Measurements from ENCODE around the gene PEPD. TPM values are rescaled to one million over a fixed set of nuclear protein-coding genes. Genes with fewer than 3 reads are reported as not detected.

Gene PEPD
- total RNA-seq, 1 donor from 2014 or later = 84.7 TPM

- H3K36me3 Mint-ChIP-seq = no peaks in the 10 kb centered on the region
- no peaks in the 10 kb centered on the region for H3K27me3 Mint-ChIP-seq
- no peak for DNase-seq (ENCODE audit: extremely low spot score, unreplicated experiment)
- peaks cover 3% of the 10 kb centered on the region for H3K4me1 Mint-ChIP-seq (ENCODE audit: unreplicated experiment)
- H3K27ac Mint-ChIP-seq = no peak overlapping the region
- no peak for TF ChIP-seq CTCF (conservative IDR thresholded peaks at IDR 0.05)
- no peaks in the 10 kb centered on the region for H3K9me3 Mint-ChIP-seq
- no peak overlapping the region for H3K4me3 Mint-ChIP-seq
Observed at GRCh38 chr19:33437393-33437820, 84.2 kb downstream of the PEPD start.

GRCh38 chr19:33436360-33437345 is 84.9 kb downstream of the PEPD start:
- H3K4me3 Mint-ChIP-seq = no peak overlapping the region
- TF ChIP-seq CTCF (conservative IDR thresholded peaks at IDR 0.05) = no peak
- no peaks in the 10 kb centered on the region for H3K27me3 Mint-ChIP-seq
- peaks cover 3% of the 10 kb centered on the region for H3K4me1 Mint-ChIP-seq (ENCODE audit: unreplicated experiment)
- no peak for DNase-seq (ENCODE audit: extremely low spot score, unreplicated experiment)
- H3K36me3 Mint-ChIP-seq = no peaks in the 10 kb centered on the region
- no peaks in the 10 kb centered on the region for H3K9me3 Mint-ChIP-seq
- no peak overlapping the region for H3K27ac Mint-ChIP-seq

DNA sequence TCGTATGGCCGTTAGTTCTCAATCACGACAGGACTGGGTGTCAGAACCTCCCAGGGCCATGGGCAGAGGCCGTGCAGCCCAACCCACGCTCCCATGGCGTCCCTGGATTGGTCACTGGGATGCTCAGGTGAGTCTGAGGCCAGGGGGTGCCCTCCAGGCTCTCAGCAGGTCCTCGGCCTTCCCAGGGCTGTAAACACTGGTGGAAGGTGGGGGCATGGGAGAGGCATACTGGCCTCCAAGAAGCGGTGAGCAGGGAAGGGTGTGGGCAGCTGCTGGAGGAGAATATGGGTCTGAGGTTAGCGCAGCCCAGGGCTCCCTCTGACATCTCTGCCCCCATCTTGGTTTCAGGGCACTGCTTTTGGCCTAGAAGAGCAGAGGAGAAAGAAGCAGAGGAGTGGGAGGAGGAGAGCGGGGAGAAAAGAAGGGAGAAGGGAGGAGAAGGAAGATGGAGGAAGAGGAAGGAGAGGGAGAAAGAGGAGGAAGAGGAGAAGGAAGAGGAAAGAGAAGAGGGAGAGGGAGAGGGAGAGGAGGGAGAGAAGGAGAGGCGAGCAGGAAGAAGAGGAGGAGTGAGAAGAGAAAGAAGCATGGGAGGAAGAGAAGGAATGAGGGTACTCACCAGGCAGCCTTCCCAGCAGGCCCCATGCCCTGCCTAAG is 85.8 kb downstream of the PEPD start:
- Mint-ChIP-seq H3K4me1 (ENCODE audit: unreplicated experiment) (peaks cover 4% of the 10 kb centered on the region), H3K36me3 (no peaks in the 10 kb centered on the region), H3K27me3 (peaks cover 1% of the 10 kb centered on the region), H3K9me3 (no peaks in the 10 kb centered on the region), H3K27ac (no peak overlapping the region), H3K4me3 (no peak overlapping the region)
- DNase-seq (ENCODE audit: extremely low spot score, unreplicated experiment) = no peak
- no peak for TF ChIP-seq CTCF (conservative IDR thresholded peaks at IDR 0.05)

DNA sequence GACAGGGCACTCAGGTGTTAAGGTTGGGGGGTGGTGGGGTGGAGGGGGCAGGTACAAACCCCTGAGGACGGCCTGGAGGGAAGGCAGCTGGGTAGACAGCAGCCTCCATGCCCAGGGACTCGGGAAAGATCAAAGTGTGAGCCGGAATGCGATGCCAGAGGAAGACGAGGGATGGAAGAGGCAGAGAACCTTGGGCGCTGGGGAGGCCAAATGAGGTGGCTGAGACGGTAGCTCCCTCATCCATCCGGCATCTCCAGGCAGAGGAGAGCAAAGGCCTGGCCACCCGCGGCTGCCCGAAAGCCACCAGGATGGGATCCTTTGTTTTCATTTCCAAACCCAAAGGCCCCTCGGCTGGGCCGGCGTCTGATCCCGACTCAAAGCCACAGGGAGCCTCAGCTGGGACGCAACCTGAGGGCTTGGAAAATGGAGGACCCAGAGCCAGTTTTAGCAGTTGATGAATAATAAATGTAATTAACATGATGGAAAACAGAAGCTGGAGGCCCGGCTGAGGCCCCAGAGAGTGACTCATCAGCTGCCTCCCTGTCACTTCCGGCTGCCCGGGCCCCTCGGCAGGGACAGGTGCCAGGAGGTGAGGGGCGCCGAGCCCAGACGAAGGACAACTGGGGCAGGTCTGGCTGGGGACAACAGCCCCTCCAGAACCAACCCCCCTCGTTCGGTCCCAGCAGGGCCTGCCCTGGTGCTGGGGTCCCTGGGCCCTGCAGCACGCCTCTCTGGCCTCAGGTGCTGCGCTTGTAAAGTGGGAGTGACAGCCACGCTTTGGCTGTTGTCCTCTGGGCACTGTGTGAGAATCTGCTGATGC is 86.5 kb downstream of the PEPD start:
- H3K4me3 Mint-ChIP-seq = no peak overlapping the region
- H3K4me1 Mint-ChIP-seq (ENCODE audit: unreplicated experiment) = peaks cover 9% of the 10 kb centered on the region
- H3K9me3 Mint-ChIP-seq = no peaks in the 10 kb centered on the region
- H3K27ac Mint-ChIP-seq = no peak overlapping the region
- no peak for DNase-seq (ENCODE audit: extremely low spot score, unreplicated experiment)
- H3K27me3 Mint-ChIP-seq = peaks cover 6% of the 10 kb centered on the region
- TF ChIP-seq CTCF (conservative IDR thresholded peaks at IDR 0.05) = no peak
- H3K36me3 Mint-ChIP-seq = no peaks in the 10 kb centered on the region

GRCh38 chr19:33434069-33434885 is 87.3 kb downstream of the PEPD start:
- no peaks in the 10 kb centered on the region for H3K9me3 Mint-ChIP-seq
- no peak overlapping the region for H3K4me3 Mint-ChIP-seq
- no peaks in the 10 kb centered on the region for H3K36me3 Mint-ChIP-seq
- H3K27me3 Mint-ChIP-seq = peaks cover 6% of the 10 kb centered on the region
- H3K27ac Mint-ChIP-seq = no peak overlapping the region
- DNase-seq (ENCODE audit: extremely low spot score, unreplicated experiment) = no peak
- peaks cover 9% of the 10 kb centered on the region for H3K4me1 Mint-ChIP-seq (ENCODE audit: unreplicated experiment)
- no peak for TF ChIP-seq CTCF (conservative IDR thresholded peaks at IDR 0.05)

Measured in type B pancreatic cell (in vitro differentiated cells).